ENCODE measurements around the gene TXK.

Gene TXK

GRCh38 chr4:48090621-48091020, 43.4 kb downstream of the TXK start:
- no peak for DNase-seq (ENCODE audit: low spot score)
- no peak for TF ChIP-seq CTCF (IDR thresholded peaks at IDR 0.05; ENCODE audit: extremely low read depth, missing control alignments)

DNA sequence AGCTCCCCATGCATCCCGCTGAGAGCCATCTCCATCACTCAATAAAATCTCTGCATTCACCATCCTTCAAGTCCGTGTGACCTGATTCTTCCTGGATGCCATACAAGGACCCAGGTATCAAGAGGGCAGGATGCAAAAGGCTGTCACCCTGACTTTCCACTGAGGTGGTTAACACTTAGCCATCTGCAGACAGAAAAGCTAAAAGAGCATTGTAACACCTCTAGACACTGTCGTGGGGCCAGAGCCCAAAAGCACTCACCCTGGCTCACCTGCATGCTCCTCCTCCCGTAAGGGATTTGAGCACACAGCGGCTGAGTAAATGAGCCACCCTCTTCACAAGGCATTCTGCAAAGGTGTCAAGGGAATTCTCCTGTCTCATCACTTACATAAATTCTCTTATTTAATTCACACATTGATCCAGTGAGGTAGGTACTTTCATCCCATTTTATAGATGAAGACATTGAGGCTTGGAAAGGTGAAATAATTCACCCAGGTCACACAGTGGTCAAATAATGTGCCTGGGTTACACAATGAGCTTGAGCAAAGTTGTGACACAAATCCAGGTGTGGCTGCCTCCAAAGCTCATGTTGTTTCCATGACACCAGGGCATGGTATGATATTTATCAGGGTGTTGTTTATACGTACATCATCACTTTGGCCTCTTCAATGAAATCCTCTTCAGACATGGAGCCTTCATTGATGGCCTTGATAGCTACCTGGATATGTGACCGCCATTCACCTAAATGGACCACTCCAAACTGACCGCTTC, 48.0 kb downstream of the TXK start:
- no peak for TF ChIP-seq CTCF (IDR thresholded peaks at IDR 0.05; ENCODE audit: extremely low read depth, missing control alignments)
- DNase-seq (ENCODE audit: low spot score) = no peak

DNA sequence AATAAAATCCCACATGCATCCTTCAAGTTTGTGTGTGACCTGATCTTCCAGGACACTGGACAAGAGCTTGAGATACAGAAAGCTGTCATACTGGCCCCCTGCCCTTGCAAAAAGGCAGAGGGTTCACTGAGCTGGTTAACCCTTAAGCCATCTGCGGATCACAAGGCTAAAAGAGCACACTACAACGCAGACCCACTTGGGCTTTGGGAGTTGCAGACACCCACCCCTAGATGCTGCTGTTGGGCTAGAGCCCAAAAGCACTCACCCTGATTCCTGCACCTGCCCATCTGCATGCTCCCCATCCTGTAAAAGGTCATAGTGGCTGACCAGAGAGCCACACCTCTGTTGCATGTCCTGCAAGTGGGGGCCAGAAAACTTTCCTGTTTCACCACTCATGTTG, 51.1 kb downstream of the TXK start:
- no peak for TF ChIP-seq CTCF (IDR thresholded peaks at IDR 0.05; ENCODE audit: extremely low read depth, missing control alignments)
- no peak for DNase-seq (ENCODE audit: low spot score)

- DNase-seq (ENCODE audit: low spot score) = no peak
- no peak for TF ChIP-seq CTCF (IDR thresholded peaks at IDR 0.05; ENCODE audit: extremely low read depth, missing control alignments)
These were observed 52.9 kb downstream of the TXK start for GRCh38 chr4:48081196-48081595.

DNA sequence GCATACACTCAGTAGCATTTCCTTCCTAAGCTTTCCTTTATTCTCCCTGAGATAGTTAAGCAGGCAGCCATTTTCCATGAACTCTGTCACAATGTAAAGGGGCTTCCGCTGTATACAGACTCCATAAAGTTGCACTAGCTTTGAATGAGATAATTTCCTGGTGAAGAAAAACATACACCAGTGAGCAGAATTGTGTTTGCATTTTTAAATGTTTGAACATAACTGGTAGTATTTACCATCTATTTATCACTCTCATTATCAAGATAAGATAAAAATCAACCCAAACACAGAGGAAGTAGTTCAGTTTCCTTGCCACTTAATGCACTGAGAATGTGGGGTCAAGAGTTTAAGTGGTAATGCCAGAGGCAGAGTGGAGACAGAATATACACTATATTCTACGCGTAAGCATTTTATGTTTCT, 54.1 kb downstream of the TXK start:
- DNase-seq (ENCODE audit: low spot score) = no peak
- TF ChIP-seq CTCF (IDR thresholded peaks at IDR 0.05; ENCODE audit: extremely low read depth, missing control alignments) = no peak

GRCh38 chr4:48078862-48079655, 55.0 kb downstream of the TXK start:
- DNase-seq (ENCODE audit: low spot score) = no peak
- no peak for TF ChIP-seq CTCF (IDR thresholded peaks at IDR 0.05; ENCODE audit: extremely low read depth, missing control alignments)

DNA sequence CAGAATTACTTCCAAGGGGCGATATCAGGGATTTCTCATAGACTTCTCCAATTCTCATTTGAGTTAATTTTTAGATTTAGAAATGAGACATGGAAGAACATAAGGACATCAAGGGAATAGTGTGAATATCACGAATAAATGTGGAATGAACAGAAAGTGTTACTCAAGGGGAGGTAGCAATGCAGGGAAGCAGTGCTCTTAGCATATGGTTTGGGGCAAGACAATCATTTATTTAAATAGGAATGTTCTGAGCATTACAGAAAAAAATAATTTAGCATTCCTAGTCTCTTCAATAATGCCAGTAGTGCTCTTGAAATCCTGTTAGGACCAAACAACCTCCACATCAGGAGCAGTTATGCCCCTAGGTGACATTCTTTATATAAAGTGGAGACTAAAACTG, 55.6 kb downstream of the TXK start:
- TF ChIP-seq CTCF (IDR thresholded peaks at IDR 0.05; ENCODE audit: extremely low read depth, missing control alignments) = no peak
- no peak for DNase-seq (ENCODE audit: low spot score)
